GM23338 (cell line): ENCODE data around the gene TNFRSF21. TPM values are rescaled to one million over a fixed set of nuclear protein-coding genes. Genes with fewer than 3 reads are reported as not detected.

Experiments
- ATAC-seq: fragments of 200-7000 bp; cut with Tn5 transposase; 3 replicates; pipeline ENCODE4 v1.9.1; 2020
- DNase-seq: peaks from one replicate; pipeline ENCODE4 v3.0.0-alpha.2; 2015; ENCODE audit warnings: low spot score
- H2AFZ ChIP-seq: fragments of 200-600 bp; sonication (generic); 2 replicates; pipeline ENCODE4 v1.8.0; 2016; ENCODE audit warnings: antibody characterized with exemption, mild to moderate bottlenecking, moderate library complexity
- H3F3A ChIP-seq: fragments of 200-600 bp; sonication (generic); replicated peaks from 2 replicates; pipeline ENCODE4 v1.8.0; 2017; ENCODE audit warnings: antibody characterized with exemption, mixed run types, low read depth
- H3K27ac ChIP-seq: fragments of 200-600 bp; sonication (generic); 2 replicates; pipeline ENCODE4 v1.6.1; 2016; ENCODE audit warnings: low read depth
- H3K27me3 ChIP-seq: fragments of 200-600 bp; sonication (generic); 2 replicates; pipeline ENCODE4 v1.8.0; 2016; ENCODE audit warnings: mild to moderate bottlenecking, mixed run types, moderate library complexity; ENCODE audit not compliant: insufficient read depth
- H3K36me3 ChIP-seq: fragments of 200-600 bp; sonication (generic); 2 replicates; pipeline ENCODE4 v1.8.0; 2016; ENCODE audit warnings: mild to moderate bottlenecking; ENCODE audit not compliant: insufficient read depth
- H3K4me1 ChIP-seq: fragments of 200-600 bp; sonication (generic); 2 replicates; pipeline ENCODE4 v1.8.0; 2016; ENCODE audit warnings: mild to moderate bottlenecking, moderate library complexity; ENCODE audit not compliant: insufficient read depth
- H3K4me2 ChIP-seq: fragments of 200-600 bp; sonication (generic); 2 replicates; pipeline ENCODE4 v1.7.1; 2017; ENCODE audit warnings: mixed run types
- H3K4me3 ChIP-seq: fragments of 200-600 bp; sonication (generic); 2 replicates; pipeline ENCODE4 v1.6.1; 2016; ENCODE audit warnings: mixed run types
- H3K79me2 ChIP-seq: fragments of 200-600 bp; sonication (generic); replicated peaks from 2 replicates; pipeline ENCODE4 v1.8.0; 2017; ENCODE audit warnings: mild to moderate bottlenecking; ENCODE audit not compliant: insufficient read depth
- H3K9me2 ChIP-seq: fragments of 200-600 bp; sonication (generic); 2 replicates; pipeline ENCODE4 v1.8.0; 2017; ENCODE audit not compliant: insufficient read depth
- H4K20me1 ChIP-seq: fragments of 200-600 bp; sonication (generic); replicated peaks from 2 replicates; pipeline ENCODE4 v1.8.0; 2017; ENCODE audit warnings: mild to moderate bottlenecking; ENCODE audit not compliant: insufficient read depth
- H3K27ac Mint-ChIP-seq: 2 replicates; pipeline ENCODE4 v1.8.0; 2020; ENCODE audit warnings: inconsistent platforms, mild to moderate bottlenecking, moderate library complexity, mixed read lengths
- H3K27me3 Mint-ChIP-seq: 3 replicates; pipeline ENCODE4 v1.8.0; 2022; ENCODE audit warnings: low read depth, mild to moderate bottlenecking, moderate library complexity, mixed read lengths, inconsistent platforms; ENCODE audit not compliant: insufficient read depth, poor library complexity
- H3K36me3 Mint-ChIP-seq: 3 replicates; pipeline ENCODE4 v1.8.0; 2021; ENCODE audit warnings: low read depth, mild to moderate bottlenecking, inconsistent platforms, moderate library complexity, mixed read lengths
- H3K4me1 Mint-ChIP-seq: 3 replicates; pipeline ENCODE4 v1.8.0; 2020; ENCODE audit warnings: mild to moderate bottlenecking, inconsistent platforms, mixed read lengths
- H3K4me3 Mint-ChIP-seq: 3 replicates; pipeline ENCODE4 v1.8.0; 2021; ENCODE audit warnings: moderate library complexity, mild to moderate bottlenecking, inconsistent platforms, mixed read lengths
- H3K9me3 Mint-ChIP-seq: 3 replicates; pipeline ENCODE4 v1.8.0; 2020; ENCODE audit warnings: moderate library complexity, mild to moderate bottlenecking, inconsistent platforms, mixed read lengths
- CREB1 ChIP-seq: fragments of 250-450 bp; sonication (Bioruptor Pico); IDR thresholded peaks from 2 replicates; pipeline ENCODE4 v1.5.0; 2020; ENCODE audit warnings: low read depth, mild to moderate bottlenecking, moderate library complexity
- EZH2 ChIP-seq: fragments of 200-600 bp; sonication (generic); IDR thresholded peaks from one replicate; pipeline ENCODE4 v1.8.0; 2017; ENCODE audit warnings: antibody characterized with exemption, mild to moderate bottlenecking, low read depth; ENCODE audit not compliant: unreplicated experiment
- JUNB ChIP-seq: IDR thresholded peaks from one replicate; pipeline ENCODE4 v1.6.1; 2016; ENCODE audit warnings: antibody characterized with exemption; ENCODE audit not compliant: unreplicated experiment
- POLR2AphosphoS5 ChIP-seq: IDR thresholded peaks from 2 replicates; pipeline ENCODE4 v1.6.1; 2016; ENCODE audit warnings: antibody characterized with exemption, low read depth
- ZNF462 ChIP-seq: fragments of 250-450 bp; sonication (Bioruptor Pico); IDR thresholded peaks from 2 replicates; pipeline ENCODE4 v1.5.0; 2020; ENCODE audit warnings: mild to moderate bottlenecking, moderate library complexity
- polyA plus RNA-seq: library from polyadenylated mRNA; unstranded; fragments of >200 nt; fragmentation: Nextera tagmentation; extraction: Ambion mirVana; gene quantifications from 2 replicates; pipeline ENCODE4 v1.2.1, GENCODE V29; 2016
- total RNA-seq: library from RNA; depleted of rRNA; stranded (reverse); fragments of >200 nt; shearing (Covaris generic); gene quantifications from 2 replicates; pipeline ENCODE4 v1.2.3, GENCODE V29; 2014
- TF ChIP-seq, protein P1 (sequence below), 2 experiments: fragments of 200-600 bp in 1 of 2; sonication (generic) in 1 of 2; conservative IDR thresholded peaks; 2 replicates each; pipeline versions ENCODE4 v1.5.1 to v1.6.1; 2016 to 2017; ENCODE audit warnings: antibody characterized with exemption in 2 of 2, low read depth in 2 of 2, mild to moderate bottlenecking in 2 of 2, moderate library complexity in 1 of 2
- TF ChIP-seq, protein P2 (sequence below): IDR thresholded peaks from 2 replicates; pipeline ENCODE4 v1.6.1; 2016; ENCODE audit warnings: antibody characterized with exemption

The TNFRSF21 gene
- total and polyA plus RNA-seq, 2 experiments from 2014 or later, result 22.1 to 48.1 TPM

GRCh38 chr6:47246551-47246950, 63.2 kb downstream of the TNFRSF21 start:
- H2AFZ ChIP-seq, result no peak overlapping the region
- Mint-ChIP-seq H3K9me3 (no peaks in the 10 kb centered on the region), H3K36me3 (peaks cover 19% of the 10 kb centered on the region; the same call in 2 of the 3 replicates), H3K27me3 (no peaks in the 10 kb centered on the region), H3K4me3 (no peak overlapping the region), H3K27ac (peak overlapping the region; percentile 22; the same call in 1 of the 2 replicates), H3K4me1 (peaks cover 50% of the 10 kb centered on the region; the same call in 2 of the 3 replicates)
- H3K27ac ChIP-seq, result no peak overlapping the region
- H4K20me1 ChIP-seq, result no peaks in the 10 kb centered on the region; the same call in none of the 2 replicates
- H3F3A ChIP-seq, result no peaks in the 10 kb centered on the region
- no peak for DNase-seq
- no peak for TF ChIP-seq POLR2AphosphoS5
- TF ChIP-seq, protein P1, sequence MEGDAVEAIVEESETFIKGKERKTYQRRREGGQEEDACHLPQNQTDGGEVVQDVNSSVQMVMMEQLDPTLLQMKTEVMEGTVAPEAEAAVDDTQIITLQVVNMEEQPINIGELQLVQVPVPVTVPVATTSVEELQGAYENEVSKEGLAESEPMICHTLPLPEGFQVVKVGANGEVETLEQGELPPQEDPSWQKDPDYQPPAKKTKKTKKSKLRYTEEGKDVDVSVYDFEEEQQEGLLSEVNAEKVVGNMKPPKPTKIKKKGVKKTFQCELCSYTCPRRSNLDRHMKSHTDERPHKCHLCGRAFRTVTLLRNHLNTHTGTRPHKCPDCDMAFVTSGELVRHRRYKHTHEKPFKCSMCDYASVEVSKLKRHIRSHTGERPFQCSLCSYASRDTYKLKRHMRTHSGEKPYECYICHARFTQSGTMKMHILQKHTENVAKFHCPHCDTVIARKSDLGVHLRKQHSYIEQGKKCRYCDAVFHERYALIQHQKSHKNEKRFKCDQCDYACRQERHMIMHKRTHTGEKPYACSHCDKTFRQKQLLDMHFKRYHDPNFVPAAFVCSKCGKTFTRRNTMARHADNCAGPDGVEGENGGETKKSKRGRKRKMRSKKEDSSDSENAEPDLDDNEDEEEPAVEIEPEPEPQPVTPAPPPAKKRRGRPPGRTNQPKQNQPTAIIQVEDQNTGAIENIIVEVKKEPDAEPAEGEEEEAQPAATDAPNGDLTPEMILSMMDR (conservative IDR thresholded peaks at IDR 0.05; ENCODE audit: low read depth in 2 of 2), result no peak
- no peak for TF ChIP-seq EZH2
- H3K4me3 ChIP-seq, result no peak overlapping the region
- no peaks in the 10 kb centered on the region for H3K27me3 ChIP-seq
- H3K36me3 ChIP-seq, result no peaks in the 10 kb centered on the region
- ATAC-seq, result no peak
- no peak overlapping the region for H3K4me2 ChIP-seq
- peaks cover 22% of the 10 kb centered on the region for H3K4me1 ChIP-seq
- peaks cover 84% of the 10 kb centered on the region for H3K79me2 ChIP-seq
- H3K9me2 ChIP-seq, result no peaks in the 10 kb centered on the region

DNA sequence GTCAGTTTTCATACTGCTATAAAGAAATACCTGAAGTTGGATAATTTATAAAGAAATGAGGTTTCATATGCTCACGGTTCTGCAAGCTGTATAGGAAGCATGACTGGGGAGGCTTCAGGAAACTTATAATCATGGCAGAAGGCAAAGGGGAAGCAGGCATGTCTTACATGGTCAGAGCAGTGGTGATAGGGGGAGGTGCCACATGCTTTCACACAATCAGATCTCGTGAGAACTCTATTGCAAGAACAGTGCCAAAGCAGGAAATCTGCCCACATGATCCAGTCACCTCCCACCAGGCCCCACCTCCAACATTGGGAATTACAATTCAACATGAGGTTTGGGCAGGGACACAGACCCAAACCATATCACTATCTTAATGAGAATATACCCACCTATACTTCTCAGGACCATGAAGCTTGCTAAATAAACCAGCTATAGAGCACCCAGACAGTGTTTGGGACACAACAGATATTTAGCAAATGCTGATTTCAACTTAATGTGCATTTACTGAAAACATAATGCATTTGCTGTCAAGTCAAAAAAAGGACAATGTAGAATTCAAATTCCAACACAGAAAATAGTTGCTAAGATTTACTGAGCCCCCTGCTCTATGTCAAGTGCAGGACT, 63.8 kb downstream of the TNFRSF21 start:
- no peak for DNase-seq
- no peaks in the 10 kb centered on the region for H3K27me3 Mint-ChIP-seq
- TF ChIP-seq EZH2 (no peak), POLR2AphosphoS5 (no peak), ZNF462 (CRISPR knock-in tag) (no peak), JUNB (no peak), CREB1 (no peak)
- TF ChIP-seq, protein P2, sequence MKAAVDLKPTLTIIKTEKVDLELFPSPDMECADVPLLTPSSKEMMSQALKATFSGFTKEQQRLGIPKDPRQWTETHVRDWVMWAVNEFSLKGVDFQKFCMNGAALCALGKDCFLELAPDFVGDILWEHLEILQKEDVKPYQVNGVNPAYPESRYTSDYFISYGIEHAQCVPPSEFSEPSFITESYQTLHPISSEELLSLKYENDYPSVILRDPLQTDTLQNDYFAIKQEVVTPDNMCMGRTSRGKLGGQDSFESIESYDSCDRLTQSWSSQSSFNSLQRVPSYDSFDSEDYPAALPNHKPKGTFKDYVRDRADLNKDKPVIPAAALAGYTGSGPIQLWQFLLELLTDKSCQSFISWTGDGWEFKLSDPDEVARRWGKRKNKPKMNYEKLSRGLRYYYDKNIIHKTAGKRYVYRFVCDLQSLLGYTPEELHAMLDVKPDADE, result no peak
- ATAC-seq, result no peak
- peaks cover 50% of the 10 kb centered on the region; the same call in 2 of the 3 replicates for H3K4me1 Mint-ChIP-seq
- no peaks in the 10 kb centered on the region; the same call in none of the 2 replicates for H4K20me1 ChIP-seq
- H3K27me3 ChIP-seq, result no peaks in the 10 kb centered on the region
- no peaks in the 10 kb centered on the region for H3K9me2 ChIP-seq
- no peak overlapping the region for H3K4me3 ChIP-seq
- H3K4me2 ChIP-seq, result no peak overlapping the region
- no peak overlapping the region for H3K27ac ChIP-seq
- H3K4me1 ChIP-seq, result peaks cover 22% of the 10 kb centered on the region; the same call in 1 of the 2 replicates
- H3K4me3 Mint-ChIP-seq, result no peak overlapping the region
- peaks cover 79% of the 10 kb centered on the region for H3K79me2 ChIP-seq
- no peak overlapping the region for H3K27ac Mint-ChIP-seq
- peaks cover 15% of the 10 kb centered on the region; the same call in 2 of the 3 replicates for H3K36me3 Mint-ChIP-seq
- no peak overlapping the region for H2AFZ ChIP-seq
- no peaks in the 10 kb centered on the region for H3K36me3 ChIP-seq
- no peaks in the 10 kb centered on the region for H3K9me3 Mint-ChIP-seq
- no peaks in the 10 kb centered on the region for H3F3A ChIP-seq
